H9 (cell line): ENCODE data around the gene KRT24. TPM values are rescaled to one million over a fixed set of nuclear protein-coding genes. Genes with fewer than 3 reads are reported as not detected.
A peak's percentile ranks its signal among the peaks of the same experiment; 100 is the strongest.

Source experiments
- DNase-seq: peaks from one replicate; pipeline ENCODE4 v3.0.0-alpha.2; 2017
- H2AFZ ChIP-seq: one replicate; pipeline ENCODE4 v1.6.1; 2013; ENCODE audit warnings: mild to moderate bottlenecking, low read length, control low read depth, moderate library complexity
- H2AK5ac ChIP-seq: 2 replicates; pipeline ENCODE4 v1.6.1; 2013; ENCODE audit warnings: low read length, control low read depth, mixed read lengths; ENCODE audit not compliant: insufficient read length
- H2BK120ac ChIP-seq: one replicate; pipeline ENCODE4 v1.6.1; 2013; ENCODE audit warnings: low read depth, mild to moderate bottlenecking, low read length, control low read depth, inconsistent platforms; ENCODE audit not compliant: poor library complexity, severe bottlenecking
- H2BK12ac ChIP-seq: 2 replicates; pipeline ENCODE4 v1.6.1; 2013; ENCODE audit warnings: low read length, control low read depth, mixed read lengths, low read depth; ENCODE audit not compliant: insufficient read length
- H2BK15ac ChIP-seq: 2 replicates; pipeline ENCODE4 v1.6.1; 2013; ENCODE audit warnings: low read depth, low read length, control low read depth
- H2BK20ac ChIP-seq: one replicate; pipeline ENCODE4 v1.6.1; 2013; ENCODE audit warnings: low read depth, mild to moderate bottlenecking, low read length, control low read depth, inconsistent platforms; ENCODE audit not compliant: poor library complexity, severe bottlenecking
- H2BK5ac ChIP-seq: 2 replicates; pipeline ENCODE4 v1.6.1; 2013; ENCODE audit warnings: low read length, control low read depth, mixed read lengths; ENCODE audit not compliant: insufficient read length
- H3K14ac ChIP-seq: 2 replicates; pipeline ENCODE4 v1.6.1; 2013; ENCODE audit warnings: low read length, control low read depth; ENCODE audit not compliant: insufficient read depth
- H3K18ac ChIP-seq: 2 replicates; pipeline ENCODE4 v1.6.1; 2013; ENCODE audit warnings: low read depth, mild to moderate bottlenecking, mixed read lengths, low read length, control low read depth; ENCODE audit not compliant: insufficient read length
- H3K23ac ChIP-seq: 2 replicates; pipeline ENCODE4 v1.6.1; 2013; ENCODE audit warnings: low read length, control low read depth, mixed read lengths, low read depth; ENCODE audit not compliant: insufficient read length
- H3K23me2 ChIP-seq: 2 replicates; pipeline ENCODE4 v1.6.1; 2013; ENCODE audit warnings: low read depth, mild to moderate bottlenecking, mixed read lengths, low read length, control low read depth; ENCODE audit not compliant: insufficient read length, poor library complexity, severe bottlenecking
- H3K27ac ChIP-seq: 2 replicates; pipeline ENCODE4 v1.5.1; 2013; ENCODE audit warnings: low read length, control low read depth, mixed read lengths, low read depth; ENCODE audit not compliant: insufficient read length
- H3K27me3 ChIP-seq: 2 replicates; pipeline ENCODE4 v1.6.1; 2013; ENCODE audit warnings: low read length, control low read depth, inconsistent platforms; ENCODE audit not compliant: insufficient read depth
- H3K4ac ChIP-seq: 2 replicates; pipeline ENCODE4 v1.6.1; 2013; ENCODE audit warnings: low read depth, mild to moderate bottlenecking, control low read depth, inconsistent platforms, low read length, moderate library complexity
- H3K4me1 ChIP-seq: 2 replicates; pipeline ENCODE4 v1.6.1; 2013; ENCODE audit warnings: low read length, control low read depth, inconsistent platforms; ENCODE audit not compliant: insufficient read depth
- H3K4me2 ChIP-seq: 2 replicates; pipeline ENCODE4 v1.6.1; 2013; ENCODE audit warnings: low read length, control low read depth, mixed read lengths; ENCODE audit not compliant: insufficient read length, insufficient read depth
- H3K56ac ChIP-seq: 2 replicates; pipeline ENCODE4 v1.6.1; 2013; ENCODE audit warnings: low read depth, mild to moderate bottlenecking, mixed read lengths, low read length, control low read depth; ENCODE audit not compliant: insufficient read length
- H3K79me1 ChIP-seq: 2 replicates; pipeline ENCODE4 v1.6.1; 2013; ENCODE audit warnings: low read depth, mild to moderate bottlenecking, moderate library complexity, low read length, control low read depth, inconsistent platforms; ENCODE audit not compliant: insufficient read depth, poor library complexity, severe bottlenecking
- H3K79me2 ChIP-seq: 2 replicates; pipeline ENCODE4 v1.6.1; 2013; ENCODE audit warnings: low read length, control low read depth, inconsistent platforms; ENCODE audit not compliant: insufficient read depth
- H3K9ac ChIP-seq: 2 replicates; pipeline ENCODE4 v1.6.1; 2013; ENCODE audit warnings: low read length, control low read depth, mixed read lengths; ENCODE audit not compliant: insufficient read length; ENCODE audit errors: extremely low read depth
- H3K9me3 ChIP-seq: one replicate; pipeline ENCODE4 v1.6.1; 2013; ENCODE audit warnings: low read depth, low read length, inconsistent platforms; ENCODE audit not compliant: control insufficient read depth
- H3T11ph ChIP-seq: one replicate; pipeline ENCODE4 v1.6.1; 2013; ENCODE audit warnings: mild to moderate bottlenecking, low read length, control low read depth, inconsistent platforms
- H4K20me1 ChIP-seq: one replicate; pipeline ENCODE4 v1.6.1; 2013; ENCODE audit not compliant: control insufficient read depth, insufficient read length, insufficient read depth
- H4K5ac ChIP-seq: 2 replicates; pipeline ENCODE4 v1.6.1; 2013; ENCODE audit warnings: low read depth, mild to moderate bottlenecking, mixed read lengths, low read length, control low read depth; ENCODE audit not compliant: insufficient read length
- H4K8ac ChIP-seq: replicated peaks from 2 replicates; pipeline ENCODE4 v1.6.1; 2013; ENCODE audit warnings: low read length, control low read depth, mixed read lengths, low read depth; ENCODE audit not compliant: insufficient read length
- H4K91ac ChIP-seq: 2 replicates; pipeline ENCODE4 v1.6.1; 2013; ENCODE audit warnings: low read depth, mild to moderate bottlenecking, moderate library complexity, mixed read lengths, low read length, control low read depth; ENCODE audit not compliant: insufficient read length
- H3K27ac Mint-ChIP-seq, 3 experiments: 2 replicates in 2 of 3; 3 replicates in 1 of 3; pipeline ENCODE4 v1.8.0; 2020 to 2021; ENCODE audit warnings: mixed read lengths in 3 of 3, mild to moderate bottlenecking in 1 of 3, moderate library complexity in 1 of 3
- H3K27me3 Mint-ChIP-seq: 2 replicates; pipeline ENCODE4 v1.8.0; 2021; ENCODE audit warnings: low read depth, mild to moderate bottlenecking, moderate library complexity, mixed read lengths
- H3K36me3 Mint-ChIP-seq, 3 experiments: 2 replicates in 2 of 3; 3 replicates in 1 of 3; pipeline ENCODE4 v1.8.0; 2020 to 2021; ENCODE audit warnings: low read depth in 3 of 3, mixed read lengths in 3 of 3; ENCODE audit not compliant: insufficient read depth in 1 of 3
- H3K4me1 Mint-ChIP-seq, 2 experiments: 2 replicates each; pipeline ENCODE4 v1.8.0; 2020; ENCODE audit warnings: mixed read lengths in 2 of 2
- H3K4me3 Mint-ChIP-seq, 2 experiments: 2 replicates in 1 of 2; 3 replicates in 1 of 2; pipeline ENCODE4 v1.8.0; 2020 to 2021; ENCODE audit warnings: mild to moderate bottlenecking in 2 of 2, mixed read lengths in 2 of 2, moderate library complexity in 1 of 2
- H3K9me3 Mint-ChIP-seq, 2 experiments: 2 replicates in 1 of 2; 3 replicates in 1 of 2; pipeline ENCODE4 v1.8.0; 2020; ENCODE audit warnings: mild to moderate bottlenecking in 2 of 2, mixed read lengths in 2 of 2, moderate library complexity in 1 of 2
- WGBS: extraction: QIAGEN DNeasy Blood & Tissue Kit; methylation state at CpG from one replicate; pipeline ENCODE4 v1.1.7; 2013; ENCODE audit warnings: missing lambda C conversion rate, low lambda C conversion rate, mixed read lengths; ENCODE audit not compliant: insufficient read length; ENCODE audit errors: extremely low coverage; 5-methylcytosine and 5-hydroxymethylcytosine counted together
- total RNA-seq: library from RNA; stranded (reverse); gene quantifications from 2 replicates; pipeline ENCODE4 v1.2.1, GENCODE V29; 2021
- TF ChIP-seq, protein P1 (sequence below): fragments of 200-600 bp; sonication (generic); conservative IDR thresholded peaks from 3 replicates; pipeline ENCODE4 v1.8.0; 2021; ENCODE audit warnings: antibody characterized with exemption, mild to moderate bottlenecking

The KRT24 gene
- total RNA-seq, 1 experiment from 2014 or later: not detected

DNA sequence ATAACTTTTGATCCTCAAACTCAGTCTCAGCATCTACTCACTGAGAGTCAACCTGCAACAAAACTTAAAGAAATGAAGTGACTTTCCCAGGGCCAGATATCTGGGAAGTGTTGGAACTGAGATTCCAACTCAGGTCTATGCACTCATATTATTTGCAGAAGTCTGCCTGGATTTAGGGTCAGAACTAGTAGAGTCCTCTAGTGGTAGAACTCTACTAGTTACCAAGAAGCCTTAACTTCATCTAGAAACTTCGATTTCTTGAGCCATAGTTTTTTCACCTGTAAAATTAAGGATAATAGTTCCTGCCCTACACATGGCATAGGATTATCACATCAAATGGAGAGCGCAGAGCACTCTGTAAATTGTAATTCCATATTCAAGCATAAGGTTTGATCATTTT, 23.4 kb upstream of the KRT24 start:
- H3K14ac ChIP-seq: no peak overlapping the region
- no peak overlapping the region for H4K91ac ChIP-seq
- H3K4ac ChIP-seq: no peak overlapping the region
- H3K18ac ChIP-seq: no peak overlapping the region
- H2AFZ ChIP-seq: no peak overlapping the region
- no peaks in the 10 kb centered on the region for H3K27me3 ChIP-seq
- Mint-ChIP-seq H3K36me3 (no peaks in the 10 kb centered on the region), H3K27ac (no peak overlapping the region), H3K4me3 (no peak overlapping the region), H3K4me1 (no peaks in the 10 kb centered on the region), H3K27me3 (peaks cover 17% of the 10 kb centered on the region), H3K9me3 (no peaks in the 10 kb centered on the region)
- H3K79me1 ChIP-seq: no peaks in the 10 kb centered on the region
- H3K23ac ChIP-seq: no peak overlapping the region
- H2BK12ac ChIP-seq: no peak overlapping the region
- DNase-seq: no peak
- H3K23me2 ChIP-seq: no peaks in the 10 kb centered on the region
- no peaks in the 10 kb centered on the region for H3K79me2 ChIP-seq
- H4K20me1 ChIP-seq: no peaks in the 10 kb centered on the region
- H3K4me2 ChIP-seq: no peak overlapping the region
- H4K5ac ChIP-seq: no peak overlapping the region
- no peak overlapping the region for H4K8ac ChIP-seq
- no peak overlapping the region for H2BK15ac ChIP-seq
- H2BK20ac ChIP-seq: no peak overlapping the region
- H2BK5ac ChIP-seq: no peak overlapping the region
- H3K56ac ChIP-seq: no peak overlapping the region
- WGBS: no CpG with 5 or more reads among the region's 2 CpGs
- TF ChIP-seq, protein P1, sequence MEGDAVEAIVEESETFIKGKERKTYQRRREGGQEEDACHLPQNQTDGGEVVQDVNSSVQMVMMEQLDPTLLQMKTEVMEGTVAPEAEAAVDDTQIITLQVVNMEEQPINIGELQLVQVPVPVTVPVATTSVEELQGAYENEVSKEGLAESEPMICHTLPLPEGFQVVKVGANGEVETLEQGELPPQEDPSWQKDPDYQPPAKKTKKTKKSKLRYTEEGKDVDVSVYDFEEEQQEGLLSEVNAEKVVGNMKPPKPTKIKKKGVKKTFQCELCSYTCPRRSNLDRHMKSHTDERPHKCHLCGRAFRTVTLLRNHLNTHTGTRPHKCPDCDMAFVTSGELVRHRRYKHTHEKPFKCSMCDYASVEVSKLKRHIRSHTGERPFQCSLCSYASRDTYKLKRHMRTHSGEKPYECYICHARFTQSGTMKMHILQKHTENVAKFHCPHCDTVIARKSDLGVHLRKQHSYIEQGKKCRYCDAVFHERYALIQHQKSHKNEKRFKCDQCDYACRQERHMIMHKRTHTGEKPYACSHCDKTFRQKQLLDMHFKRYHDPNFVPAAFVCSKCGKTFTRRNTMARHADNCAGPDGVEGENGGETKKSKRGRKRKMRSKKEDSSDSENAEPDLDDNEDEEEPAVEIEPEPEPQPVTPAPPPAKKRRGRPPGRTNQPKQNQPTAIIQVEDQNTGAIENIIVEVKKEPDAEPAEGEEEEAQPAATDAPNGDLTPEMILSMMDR: peak; percentile 61
- no peak overlapping the region for H3K27ac ChIP-seq
- H2BK120ac ChIP-seq: no peak overlapping the region
- H3K9me3 ChIP-seq: no peaks in the 10 kb centered on the region
- no peak overlapping the region for H3K9ac ChIP-seq
- H3T11ph ChIP-seq: no peak overlapping the region
- no peaks in the 10 kb centered on the region for H3K4me1 ChIP-seq
- H2AK5ac ChIP-seq: no peak overlapping the region
